OCI-LY3 (cell line): ENCODE measurements around the gene P2RX4.

Source experiments
- EZH2phosphoT487 ChIP-seq: fragments of 200-600 bp; shearing (Covaris generic); IDR thresholded peaks from 2 replicates; pipeline ENCODE4 v1.6.1; 2018; ENCODE audit warnings: antibody characterized with exemption, mixed run types, low read depth
- TF ChIP-seq, protein P1 (sequence below): fragments of 200-600, 300-600 bp; sonication (generic); IDR thresholded peaks from 2 replicates; pipeline ENCODE4 v1.5.1; 2014; ENCODE audit warnings: antibody characterized with exemption, low read length, low read depth

DNA sequence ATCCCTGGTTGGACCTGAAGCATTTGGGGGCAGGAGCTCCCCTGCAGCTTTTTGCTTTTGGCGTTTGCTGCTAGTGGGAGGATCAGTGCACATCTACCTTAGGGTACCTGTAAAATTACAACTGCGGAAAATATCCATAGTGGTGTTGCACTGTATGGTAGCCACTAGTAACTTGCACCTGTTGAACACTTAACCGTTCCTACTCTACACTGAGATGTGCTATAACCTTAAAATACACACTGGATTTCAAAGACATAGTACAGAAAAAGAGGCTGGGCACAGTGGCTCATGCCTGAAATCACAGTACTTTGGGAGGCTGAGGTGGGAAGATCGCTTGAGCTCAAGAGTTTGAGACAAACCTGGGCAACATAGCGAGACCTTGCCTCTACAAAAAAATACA is 2.9 kb downstream of the P2RX4 start:
- TF ChIP-seq, protein P1, sequence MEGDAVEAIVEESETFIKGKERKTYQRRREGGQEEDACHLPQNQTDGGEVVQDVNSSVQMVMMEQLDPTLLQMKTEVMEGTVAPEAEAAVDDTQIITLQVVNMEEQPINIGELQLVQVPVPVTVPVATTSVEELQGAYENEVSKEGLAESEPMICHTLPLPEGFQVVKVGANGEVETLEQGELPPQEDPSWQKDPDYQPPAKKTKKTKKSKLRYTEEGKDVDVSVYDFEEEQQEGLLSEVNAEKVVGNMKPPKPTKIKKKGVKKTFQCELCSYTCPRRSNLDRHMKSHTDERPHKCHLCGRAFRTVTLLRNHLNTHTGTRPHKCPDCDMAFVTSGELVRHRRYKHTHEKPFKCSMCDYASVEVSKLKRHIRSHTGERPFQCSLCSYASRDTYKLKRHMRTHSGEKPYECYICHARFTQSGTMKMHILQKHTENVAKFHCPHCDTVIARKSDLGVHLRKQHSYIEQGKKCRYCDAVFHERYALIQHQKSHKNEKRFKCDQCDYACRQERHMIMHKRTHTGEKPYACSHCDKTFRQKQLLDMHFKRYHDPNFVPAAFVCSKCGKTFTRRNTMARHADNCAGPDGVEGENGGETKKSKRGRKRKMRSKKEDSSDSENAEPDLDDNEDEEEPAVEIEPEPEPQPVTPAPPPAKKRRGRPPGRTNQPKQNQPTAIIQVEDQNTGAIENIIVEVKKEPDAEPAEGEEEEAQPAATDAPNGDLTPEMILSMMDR: no peak
- TF ChIP-seq EZH2phosphoT487: no peak
